H1 (cell line): ENCODE results near the gene TMEM223. TPM values are rescaled to one million over a fixed set of nuclear protein-coding genes. Genes with fewer than 3 reads are reported as not detected.
A peak's percentile ranks its signal among the peaks of the same experiment; 100 is the strongest.

Source experiments
- CTCF ChIA-PET: fragments of 300-600 bp; sonication (Branson Sonifier 250); formaldehyde crosslinking; loops from one replicate; lab custom pipeline; 2021; ENCODE audit not compliant: partially characterized antibody; lab: Charles Lee
- POLR2A ChIA-PET: fragments of 300-600 bp; sonication (Branson Sonifier 250); formaldehyde crosslinking; loops from one replicate; lab custom pipeline; 2021; ENCODE audit warnings: inconsistent platforms; ENCODE audit not compliant: partially characterized antibody; lab: Charles Lee
- DNase-seq, 2 experiments: peaks; one replicate each; pipeline versions ENCODE4 v3.0.0 to v3.0.0-alpha.2; 2010 to 2022; ENCODE audit warnings: low spot score in 2 of 2, low read depth in 1 of 2, mixed read lengths in 1 of 2
- FAIRE-seq: peaks from 2 replicates; lab custom pipeline; 2011; peaks lifted over from hg19 to GRCh38; lab: Jason Lieb, UNC
- H2AFZ ChIP-seq: 2 replicates; pipeline ENCODE4 v1.8.1; 2012; ENCODE audit warnings: low read length, inconsistent platforms
- H2AK5ac ChIP-seq: 2 replicates; pipeline ENCODE4 v1.6.1; 2013; ENCODE audit warnings: low read depth, low read length
- H2BK120ac ChIP-seq: replicated peaks from 2 replicates; pipeline ENCODE3; 2013; ENCODE audit warnings: low read depth, low read length, inconsistent platforms
- H2BK12ac ChIP-seq: 2 replicates; pipeline ENCODE4 v1.6.1; 2013; ENCODE audit warnings: low read depth, low read length
- H2BK15ac ChIP-seq: 2 replicates; pipeline ENCODE4 v1.6.1; 2013; ENCODE audit warnings: low read length
- H2BK20ac ChIP-seq: 2 replicates; pipeline ENCODE4 v1.6.1; 2013; ENCODE audit warnings: low read length
- H2BK5ac ChIP-seq: 2 replicates; pipeline ENCODE4 v1.6.1; 2013; ENCODE audit warnings: low read depth, low read length
- H3K14ac ChIP-seq: 2 replicates; pipeline ENCODE4 v1.6.1; 2013; ENCODE audit warnings: inconsistent platforms; ENCODE audit not compliant: insufficient read length
- H3K18ac ChIP-seq: 2 replicates; pipeline ENCODE4 v1.6.1; 2013; ENCODE audit warnings: low read length; ENCODE audit errors: extremely low read depth
- H3K23ac ChIP-seq: 2 replicates; pipeline ENCODE4 v1.6.1; 2013; ENCODE audit warnings: inconsistent platforms; ENCODE audit not compliant: insufficient read length
- H3K23me2 ChIP-seq: 2 replicates; pipeline ENCODE4 v1.6.1; 2013; ENCODE audit warnings: low read depth, low read length
- H3K27ac ChIP-seq: 2 replicates; pipeline ENCODE4 v1.6.1; 2011; ENCODE audit warnings: low read depth, low read length, inconsistent platforms
- H3K27me3 ChIP-seq, 4 experiments: replicated peaks in 1 of 4; 1 replicate in 1 of 4; 2 replicates in 3 of 4; pipeline versions ENCODE4 v1.6.1 to v1.8.1; 2011 to 2013; ENCODE audit warnings: low read length in 3 of 4, mild to moderate bottlenecking in 3 of 4, inconsistent platforms in 2 of 4, mixed read lengths in 2 of 4, moderate library complexity in 1 of 4; ENCODE audit not compliant: control insufficient read depth in 3 of 4, insufficient read depth in 3 of 4; ENCODE audit errors: extremely low read depth in 1 of 4
- H3K36me3 ChIP-seq, 4 experiments: 2 replicates each; pipeline versions ENCODE4 v1.6.1 to v1.8.1; 2011 to 2013; ENCODE audit warnings: mild to moderate bottlenecking in 4 of 4, low read length in 3 of 4, moderate library complexity in 2 of 4, control low read depth in 1 of 4, inconsistent platforms in 1 of 4; ENCODE audit not compliant: insufficient read depth in 4 of 4, control insufficient read depth in 2 of 4
- H3K4ac ChIP-seq: replicated peaks from 2 replicates; pipeline ENCODE3; 2013; ENCODE audit warnings: low read length, low read depth, mixed read lengths, inconsistent platforms; ENCODE audit not compliant: insufficient read length
- H3K4me1 ChIP-seq, 4 experiments: replicated peaks in 1 of 4; 1 replicate in 1 of 4; 2 replicates in 3 of 4; pipeline versions ENCODE4 v1.6.1 to v1.8.1; 2011 to 2013; ENCODE audit warnings: low read length in 3 of 4, inconsistent platforms in 2 of 4, mixed read lengths in 1 of 4; ENCODE audit not compliant: insufficient read depth in 4 of 4, control insufficient read depth in 3 of 4
- H3K4me2 ChIP-seq, 2 experiments: 2 replicates each; pipeline versions ENCODE4 v1.6.1 to v1.8.1; 2011 to 2013; ENCODE audit warnings: low read depth in 2 of 2, low read length in 2 of 2, control low read depth in 1 of 2, inconsistent platforms in 1 of 2, mild to moderate bottlenecking in 1 of 2; ENCODE audit not compliant: insufficient read depth in 1 of 2
- H3K4me3 ChIP-seq, 4 experiments: fragments of 200-600, 300-600 bp in 1 of 4; sonication (generic), shearing (Covaris generic), sonication (Bioruptor Twin) in 1 of 4; 2 replicates each; pipeline versions ENCODE4 v1.5.1 to v1.8.1; 2011 to 2016; ENCODE audit warnings: low read length in 4 of 4, low read depth in 3 of 4, control low read depth in 2 of 4, inconsistent platforms in 2 of 4, mild to moderate bottlenecking in 2 of 4, mixed read lengths in 1 of 4, moderate library complexity in 1 of 4; ENCODE audit not compliant: insufficient read depth in 2 of 4; ENCODE audit errors: extremely low read depth in 1 of 4
- H3K56ac ChIP-seq: replicated peaks from 2 replicates; pipeline ENCODE3; 2013; ENCODE audit warnings: low read depth, mild to moderate bottlenecking, mixed read lengths, low read length, inconsistent platforms; ENCODE audit not compliant: insufficient read length
- H3K79me1 ChIP-seq: 2 replicates; pipeline ENCODE4 v1.6.1; 2013; ENCODE audit warnings: low read depth, low read length, control low read depth
- H3K79me2 ChIP-seq, 2 experiments: 2 replicates each; pipeline versions ENCODE4 v1.6.1 to v1.8.1; 2012 to 2013; ENCODE audit warnings: low read length in 2 of 2, mild to moderate bottlenecking in 2 of 2, inconsistent platforms in 1 of 2; ENCODE audit not compliant: insufficient read depth in 2 of 2, control insufficient read depth in 1 of 2
- H3K9ac ChIP-seq, 4 experiments: replicated peaks in 1 of 4; 1 replicate in 1 of 4; 2 replicates in 3 of 4; pipeline versions ENCODE4 v1.6.1 to v1.8.1; 2011 to 2013; ENCODE audit warnings: low read depth in 3 of 4, low read length in 3 of 4, control low read depth in 2 of 4, mild to moderate bottlenecking in 2 of 4, moderate library complexity in 2 of 4, inconsistent platforms in 1 of 4; ENCODE audit errors: extremely low read depth in 1 of 4
- H3K9me3 ChIP-seq, 2 experiments: 2 replicates each; pipeline versions ENCODE4 v1.6.1 to v1.8.1; 2012 to 2013; ENCODE audit warnings: mild to moderate bottlenecking in 2 of 2, moderate library complexity in 2 of 2, control low read depth in 1 of 2, inconsistent platforms in 1 of 2, low read depth in 1 of 2, low read length in 1 of 2, mixed read lengths in 1 of 2; ENCODE audit not compliant: insufficient read depth in 2 of 2
- H4K20me1 ChIP-seq, 2 experiments: replicated peaks in 1 of 2; 2 replicates each; pipeline versions ENCODE3 to v1.8.1; 2011 to 2013; ENCODE audit warnings: inconsistent platforms in 2 of 2, low read length in 2 of 2, mild to moderate bottlenecking in 1 of 2; ENCODE audit not compliant: insufficient read depth in 2 of 2, control insufficient read depth in 1 of 2
- H4K5ac ChIP-seq: 2 replicates; pipeline ENCODE4 v1.6.1; 2013; ENCODE audit warnings: low read length, low read depth, mixed read lengths, inconsistent platforms; ENCODE audit not compliant: insufficient read length
- H4K8ac ChIP-seq: 2 replicates; pipeline ENCODE4 v1.8.0; 2013; ENCODE audit warnings: mild to moderate bottlenecking, moderate library complexity, low read length, inconsistent platforms; ENCODE audit not compliant: insufficient read depth; ENCODE audit errors: extremely low read depth
- H4K91ac ChIP-seq: replicated peaks from 2 replicates; pipeline ENCODE3; 2013; ENCODE audit warnings: low read length, mixed read lengths, inconsistent platforms; ENCODE audit not compliant: insufficient read length
- GABPA ChIP-seq: IDR thresholded peaks from 2 replicates; pipeline ENCODE4 v1.6.1; 2011; ENCODE audit warnings: mild to moderate bottlenecking, low read length, moderate library complexity, borderline replicate concordance; ENCODE audit not compliant: insufficient read depth
- HDAC2 ChIP-seq, 2 experiments: fragments of 300-600 bp in 1 of 2; sonication (generic) in 1 of 2; IDR thresholded peaks; 2 replicates each; pipeline ENCODE4 v1.6.1; 2011 to 2012; ENCODE audit warnings: low read depth in 2 of 2, low read length in 2 of 2, mild to moderate bottlenecking in 2 of 2, moderate library complexity in 2 of 2, borderline replicate concordance in 1 of 2, inconsistent platforms in 1 of 2
- MAX ChIP-seq: IDR thresholded peaks from 2 replicates; pipeline ENCODE4 v1.6.1; 2012; ENCODE audit warnings: inconsistent platforms
- SP2 ChIP-seq: IDR thresholded peaks from 2 replicates; pipeline ENCODE4 v1.6.1; 2012; ENCODE audit warnings: mild to moderate bottlenecking, low read length, inconsistent platforms
- SRF ChIP-seq: IDR thresholded peaks from 2 replicates; pipeline ENCODE4 v1.6.1; 2011; ENCODE audit warnings: mild to moderate bottlenecking, low read depth, low read length, moderate library complexity
- WGBS, 2 experiments: shearing (Covaris generic) in 1 of 2; methylation state at CpG; one replicate each; pipeline versions ENCODE4 v1.1.6 to v1.1.7; 2013 to 2015; ENCODE audit warnings: low lambda C conversion rate in 2 of 2, mixed read lengths in 2 of 2, inconsistent platforms in 1 of 2, low coverage in 1 of 2, missing lambda C conversion rate in 1 of 2; ENCODE audit not compliant: insufficient replicate concordance in 2 of 2, insufficient coverage in 1 of 2, insufficient read length in 1 of 2; ENCODE audit errors: extremely low coverage in 1 of 2, missing lambda C conversion rate in 1 of 2; 5-methylcytosine and 5-hydroxymethylcytosine counted together
- polyA plus RNA-seq, 7 experiments: library from polyadenylated mRNA; depleted of rRNA in 3 of 7; stranded (reverse) in 5 of 7; unstranded in 2 of 7; fragments of >200 nt in 5 of 7; fragments of 200-250 nt in 2 of 7; gene quantifications; 1 replicate in 5 of 7; 2 replicates in 1 of 7; 4 replicates in 1 of 7; pipeline versions ENCODE4 v1.2.1 to v1.2.3, GENCODE V29; 2011 to 2013; ENCODE audit warnings: missing spikeins in 2 of 7, mixed read lengths in 2 of 7
- total RNA-seq: library from RNA; stranded (reverse); fragmentation: NEBNext Ultra II Directional; extraction: Animal tissue kit (Norgen Biotek cat#: 25700); gene quantifications from 2 replicates; pipeline ENCODE4 v1.2.1, GENCODE V29; 2021

Gene TMEM223
- total and polyA plus RNA-seq, 2 of the 8 experiments (the other 6 are each of a cell fraction or from before 2014, with no cell fraction given), result 22.9 to 64.1 TPM

- H3K14ac ChIP-seq, result no peak overlapping the region
- H2AFZ ChIP-seq, result no peak overlapping the region
- H3K9me3 ChIP-seq, result no peaks in the 10 kb centered on the region
- no peaks in the 10 kb centered on the region for H3K27me3 ChIP-seq
- H3K4me2 ChIP-seq, result peak overlapping the region; percentile 15 to 82; a peak in 3 of 4 replicates
- peaks cover 4 to 9% (median 6%) of the 10 kb centered on the region in 4 experiments for H3K4me1 ChIP-seq
- H3K4me3 ChIP-seq, result no peak overlapping the region
- peaks cover 13 to 27% (median 15%) of the 10 kb centered on the region in 4 experiments for H3K36me3 ChIP-seq
- H2BK120ac ChIP-seq, result no peak overlapping the region
- H2AK5ac ChIP-seq, result no peak overlapping the region
- ChIA-PET CTCF (interaction anchor here (1.2 to 5.4 kb wide), 5 partner anchors 12 to 99 kb away, joined by 3 to 48 read pairs (median 4); partner anchors contain the start of gene TAF6L), POLR2A (interaction anchor here (0.6 to 16.9 kb wide), 13 partner anchors 7 to 136 kb away, joined by 3 to 192 read pairs (median 29); partner anchors contain the start of genes BSCL2, C11orf98, CSKMT and GANAB)
- H4K5ac ChIP-seq, result no peak overlapping the region
- peaks cover 10 to 48% of the 10 kb centered on the region in 2 experiments for H3K79me2 ChIP-seq
- 85% methylated on average over 10 of the region's 10 CpGs; no CpG with 5 or more reads in 1 of the 2 experiments for WGBS, 2 experiments
- H3K23me2 ChIP-seq, result no peaks in the 10 kb centered on the region; the same call in 1 of the 2 replicates
- no peak overlapping the region for H3K27ac ChIP-seq
- H2BK20ac ChIP-seq, result no peak overlapping the region
- H2BK5ac ChIP-seq, result 0 out of 2 replicates have a peak overlapping the region, but pooled peaks have one; percentile 35
- H4K91ac ChIP-seq, result no peak overlapping the region
- H3K79me1 ChIP-seq, result peaks cover 16% of the 10 kb centered on the region
- H3K23ac ChIP-seq, result no peak overlapping the region
- no peak overlapping the region for H3K18ac ChIP-seq
- FAIRE-seq, result no peak
- H4K20me1 ChIP-seq, result peaks cover 14 to 16% of the 10 kb centered on the region in 2 experiments
- no peak for DNase-seq
- no peak overlapping the region for H3K56ac ChIP-seq
- H4K8ac ChIP-seq, result no peak overlapping the region
- no peak overlapping the region for H3K9ac ChIP-seq
- no peak overlapping the region for H2BK15ac ChIP-seq
- H3K4ac ChIP-seq, result no peak overlapping the region
- no peak overlapping the region for H2BK12ac ChIP-seq
- TF ChIP-seq SP2 (no peak), GABPA (no peak), SRF (no peak), MAX (no peak), HDAC2 (IDR thresholded peaks at IDR 0.05; ENCODE audit: borderline replicate concordance in 1 of 2, low read depth in 2 of 2, low read length in 2 of 2) (no peak)
Observed at GRCh38 chr11:62755086-62755615, 36.7 kb downstream of the TMEM223 start.
